GM19372 (cell line): ENCODE measurements around the gene REXO1.
A peak's percentile ranks its signal among the peaks of the same experiment; 100 is the strongest.

Experiments
- ATAC-seq: cut with Tn5 transposase; IDR thresholded peaks from one replicate; pipeline ENCODE4 v1.9.1; 2021; ENCODE audit warnings: mild to moderate bottlenecking, low read depth, moderate library complexity; ENCODE audit not compliant: unreplicated experiment

Gene REXO1

DNA sequence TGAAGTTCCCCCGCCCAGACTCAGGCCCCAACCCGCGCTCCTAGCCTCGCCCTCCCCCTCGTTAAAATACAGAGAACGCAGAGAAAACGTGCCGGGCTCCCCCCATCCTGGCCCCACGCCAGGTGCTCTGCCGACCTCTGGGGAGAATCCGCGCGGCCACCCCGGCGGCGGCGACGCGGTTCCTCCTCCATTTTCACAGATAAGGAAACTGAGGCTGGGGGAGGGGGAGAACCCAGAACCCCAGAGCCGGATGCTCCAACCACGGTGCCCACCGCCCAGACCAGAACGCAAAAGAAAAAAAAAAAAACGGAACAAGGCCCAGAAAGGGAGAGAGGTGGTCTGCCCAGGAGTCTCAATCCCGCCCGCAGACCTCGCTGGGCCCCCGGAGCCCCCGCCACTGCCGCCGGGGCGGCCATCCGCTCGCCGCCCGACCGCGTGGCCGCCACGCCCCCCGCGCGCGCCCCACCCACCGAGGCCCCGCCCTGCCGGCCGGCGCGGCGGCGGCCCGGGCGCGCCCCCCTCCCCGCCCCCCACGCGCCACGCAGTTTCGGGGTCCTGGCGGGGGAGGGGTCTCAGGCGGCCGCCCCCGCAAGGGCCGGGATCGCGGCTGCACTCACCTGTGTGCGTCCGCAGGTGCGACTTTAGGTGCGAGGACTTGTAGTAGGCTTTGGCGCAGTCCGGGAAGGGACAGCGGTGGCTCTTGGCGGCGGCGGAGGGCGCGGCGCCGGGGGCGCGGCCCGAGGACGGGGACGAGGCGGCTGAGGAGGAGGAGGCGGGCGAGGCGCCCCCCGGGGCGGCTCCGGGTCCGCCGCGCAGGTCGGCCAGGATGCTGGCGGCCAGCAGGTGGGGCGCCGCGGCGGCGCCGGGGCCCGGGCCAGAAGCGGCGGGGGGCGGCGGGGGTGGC lies 14.4 kb upstream of the REXO1 start:
- ATAC-seq: no peak

DNA sequence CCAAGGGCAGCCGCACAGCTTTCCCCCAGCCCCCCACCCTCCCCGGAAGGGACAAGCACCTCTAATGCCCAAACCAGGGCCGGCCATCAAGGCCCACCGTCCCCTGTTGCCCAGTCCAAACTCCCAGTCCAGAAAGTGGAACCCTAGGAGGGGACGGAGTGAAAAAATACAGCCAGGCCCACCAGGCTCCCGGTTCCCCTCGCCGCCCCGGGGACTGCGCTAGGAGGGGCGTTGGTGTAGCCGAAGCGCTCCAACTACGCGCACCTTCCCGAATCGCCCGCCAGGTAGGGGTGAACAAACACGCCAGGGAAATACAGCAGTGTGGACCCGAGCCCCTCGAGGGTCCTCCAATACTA lies 13.8 kb upstream of the REXO1 start:
- ATAC-seq: no peak

DNA sequence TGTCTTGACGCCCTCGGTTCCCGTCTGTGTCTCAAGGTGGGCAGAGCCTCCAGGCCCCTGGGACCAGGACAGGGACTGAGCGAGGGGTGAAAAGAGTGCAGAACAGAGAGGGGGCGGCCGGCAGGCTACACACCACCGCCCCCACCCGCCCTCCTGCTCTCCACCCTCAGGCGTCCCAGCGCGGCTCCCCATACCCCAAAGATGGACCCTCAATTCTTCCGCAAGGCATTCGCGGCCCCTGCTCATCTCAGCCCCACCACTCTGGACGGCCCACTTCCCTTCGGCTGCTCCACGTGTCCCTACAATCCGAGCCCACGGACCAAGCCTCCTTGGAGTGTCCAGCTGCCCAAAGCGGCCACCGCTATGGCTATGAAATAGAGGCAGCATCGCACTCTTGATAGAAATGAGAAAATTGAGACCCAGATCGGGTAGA lies 13.3 kb upstream of the REXO1 start:
- no peak for ATAC-seq

DNA sequence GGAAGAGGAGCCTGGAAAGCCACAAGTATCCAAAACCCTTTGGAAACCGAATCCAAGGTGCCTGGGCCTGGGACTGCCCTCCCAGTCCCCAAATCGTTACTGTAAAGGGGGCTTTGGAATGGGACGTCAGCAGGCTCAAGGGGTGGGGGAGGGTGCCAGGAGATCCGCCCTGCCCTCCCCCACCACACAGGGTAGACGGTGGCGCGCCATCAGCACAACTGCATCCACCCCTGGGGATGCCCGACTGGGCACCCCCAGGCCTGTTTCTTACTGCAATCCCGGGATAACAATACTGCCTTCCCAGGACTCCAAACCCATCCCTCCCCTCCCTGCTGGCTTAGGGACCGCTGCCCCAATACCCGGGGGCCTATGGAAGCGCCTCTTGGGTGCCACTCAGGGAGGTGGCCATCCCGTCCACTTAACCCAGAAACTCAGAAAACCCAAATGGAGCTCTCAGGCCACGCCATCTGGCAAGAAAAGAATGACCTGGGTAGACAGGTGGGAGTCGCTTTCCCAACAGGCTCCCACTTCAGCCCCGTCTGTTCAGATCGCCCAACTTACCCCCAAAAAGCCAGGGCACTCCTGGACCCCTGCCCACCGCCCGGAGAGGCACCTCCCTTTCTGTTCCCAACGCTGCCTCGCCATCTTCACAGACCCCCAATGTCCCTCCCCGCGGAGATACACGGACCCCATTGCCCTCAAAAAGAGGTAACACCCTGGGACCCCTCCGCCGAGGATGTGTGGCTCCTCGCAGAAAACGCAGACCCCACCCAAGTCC lies 12.7 kb upstream of the REXO1 start:
- ATAC-seq: no peak

DNA sequence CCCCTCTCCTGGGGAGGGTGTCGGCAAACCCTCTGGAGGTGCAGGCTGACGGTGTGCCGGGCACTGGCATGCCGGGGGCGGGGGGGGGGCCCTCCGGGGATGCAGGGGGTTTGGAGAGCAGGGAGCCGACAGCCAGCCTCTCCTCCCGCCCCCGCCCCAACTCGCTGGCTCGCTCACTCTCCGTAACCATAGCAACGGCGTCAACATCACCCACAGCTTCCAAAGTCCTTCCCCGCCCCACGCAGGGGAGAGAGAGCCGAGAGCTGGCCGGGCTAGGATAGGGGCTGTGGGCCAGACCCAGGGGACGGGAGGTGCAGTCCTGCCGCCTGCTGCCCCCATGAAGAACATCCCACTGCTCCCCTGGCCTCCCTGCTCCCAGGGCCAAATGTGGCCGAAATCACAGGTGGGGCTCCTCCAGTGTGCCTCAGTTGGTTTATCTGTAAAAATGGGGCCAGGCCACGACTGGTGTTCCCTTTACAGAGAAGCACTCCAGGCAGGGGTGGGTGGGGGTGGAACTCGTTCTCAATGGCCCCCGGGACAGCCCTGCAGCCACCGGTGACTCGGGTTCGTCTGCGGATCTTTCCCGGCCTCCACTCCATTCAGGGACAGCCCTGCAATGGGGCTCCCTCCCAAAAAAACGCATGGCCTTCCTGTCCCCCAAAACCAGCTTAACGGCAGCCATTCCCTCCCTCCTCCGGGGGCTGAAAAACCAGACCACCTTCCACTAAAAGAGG lies 11.9 kb upstream of the REXO1 start:
- no peak for ATAC-seq

DNA sequence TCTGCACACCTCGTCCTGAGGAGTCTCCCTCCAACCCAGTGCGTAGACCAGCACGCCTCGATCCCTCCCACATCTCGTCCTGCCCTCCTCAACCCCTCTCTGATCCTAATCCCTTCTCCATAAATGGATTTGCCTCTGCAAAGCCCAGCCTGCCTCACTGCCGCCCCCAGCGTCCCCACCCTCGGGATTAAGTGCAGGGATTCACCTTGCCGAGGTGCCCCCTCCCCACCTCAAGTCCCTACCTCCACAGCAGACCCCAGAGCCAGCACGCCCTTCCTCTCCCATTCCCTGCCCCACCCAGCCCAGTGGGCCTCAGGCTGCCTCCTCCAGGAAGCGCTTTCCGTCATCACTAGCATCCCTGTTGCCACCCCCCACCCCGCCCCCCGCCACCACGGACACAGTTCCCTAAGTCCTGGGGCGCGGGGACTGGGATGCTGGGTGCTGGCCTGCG lies 11.1 kb upstream of the REXO1 start:
- ATAC-seq: no peak

DNA sequence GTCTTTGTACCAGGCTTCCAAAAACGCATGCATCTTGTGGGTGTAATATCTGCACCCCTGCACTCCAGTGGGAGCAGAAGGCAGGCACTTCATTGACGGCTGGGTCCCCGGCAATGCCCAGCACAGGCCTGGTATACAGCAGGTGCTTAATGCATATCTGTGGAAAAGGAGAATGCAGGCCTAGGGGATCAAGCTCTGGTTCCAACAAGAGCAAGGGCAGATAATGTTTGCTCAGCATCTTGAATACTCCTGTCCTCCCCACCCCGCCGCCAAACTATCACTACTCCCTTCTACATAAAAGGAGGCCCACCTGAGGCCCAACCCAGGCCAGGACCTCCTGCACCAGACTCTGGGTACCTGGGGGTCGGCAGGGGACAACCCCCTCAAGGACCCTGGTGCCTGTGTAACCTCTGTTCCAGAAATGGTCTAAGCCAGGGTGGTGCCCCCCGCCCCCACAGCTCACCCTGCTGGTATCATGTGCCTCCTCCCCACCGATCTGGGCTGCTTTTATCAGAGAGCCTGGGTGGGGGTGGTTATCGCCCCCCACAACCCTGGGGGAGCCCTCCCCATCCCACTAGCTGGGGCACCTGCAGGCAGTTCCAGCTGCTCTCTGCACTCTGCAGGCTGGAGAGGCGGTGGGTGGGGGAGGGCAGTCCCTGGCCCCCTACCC lies 10.3 kb upstream of the REXO1 start:
- ATAC-seq: no peak

DNA sequence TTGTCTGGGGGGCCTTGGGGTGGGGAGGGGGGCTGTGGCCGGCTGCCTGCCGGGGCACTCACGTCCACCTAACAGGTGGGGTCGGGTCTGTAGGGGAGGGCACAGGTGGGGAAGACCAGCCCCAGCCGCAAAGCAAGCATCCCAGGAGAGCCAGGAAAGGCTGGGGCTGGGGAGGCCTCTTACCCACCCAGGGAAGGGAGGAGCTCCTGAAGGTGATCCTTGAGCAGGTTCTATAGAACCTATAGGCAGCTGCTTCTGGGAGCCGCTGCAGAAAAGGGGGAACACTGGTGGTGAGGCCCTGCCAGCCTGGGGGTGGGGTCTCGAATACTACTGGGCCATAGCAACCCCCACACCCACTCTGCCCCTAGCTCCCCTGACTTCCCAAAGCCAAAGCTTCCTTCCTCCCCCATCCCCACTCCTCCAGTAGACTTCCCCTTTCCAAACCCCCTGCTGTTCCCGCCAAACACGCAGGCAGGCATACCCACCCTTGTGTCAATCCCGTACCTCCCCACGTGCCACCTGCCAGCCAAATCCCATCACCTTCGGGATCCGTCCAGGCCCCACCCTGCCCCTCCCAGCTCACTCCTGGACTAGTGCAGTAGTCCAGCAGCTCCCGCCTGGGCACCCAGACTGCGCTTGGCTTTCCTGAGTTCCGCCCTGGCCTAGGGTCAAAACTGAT lies 9.5 kb upstream of the REXO1 start:
- no peak for ATAC-seq

DNA sequence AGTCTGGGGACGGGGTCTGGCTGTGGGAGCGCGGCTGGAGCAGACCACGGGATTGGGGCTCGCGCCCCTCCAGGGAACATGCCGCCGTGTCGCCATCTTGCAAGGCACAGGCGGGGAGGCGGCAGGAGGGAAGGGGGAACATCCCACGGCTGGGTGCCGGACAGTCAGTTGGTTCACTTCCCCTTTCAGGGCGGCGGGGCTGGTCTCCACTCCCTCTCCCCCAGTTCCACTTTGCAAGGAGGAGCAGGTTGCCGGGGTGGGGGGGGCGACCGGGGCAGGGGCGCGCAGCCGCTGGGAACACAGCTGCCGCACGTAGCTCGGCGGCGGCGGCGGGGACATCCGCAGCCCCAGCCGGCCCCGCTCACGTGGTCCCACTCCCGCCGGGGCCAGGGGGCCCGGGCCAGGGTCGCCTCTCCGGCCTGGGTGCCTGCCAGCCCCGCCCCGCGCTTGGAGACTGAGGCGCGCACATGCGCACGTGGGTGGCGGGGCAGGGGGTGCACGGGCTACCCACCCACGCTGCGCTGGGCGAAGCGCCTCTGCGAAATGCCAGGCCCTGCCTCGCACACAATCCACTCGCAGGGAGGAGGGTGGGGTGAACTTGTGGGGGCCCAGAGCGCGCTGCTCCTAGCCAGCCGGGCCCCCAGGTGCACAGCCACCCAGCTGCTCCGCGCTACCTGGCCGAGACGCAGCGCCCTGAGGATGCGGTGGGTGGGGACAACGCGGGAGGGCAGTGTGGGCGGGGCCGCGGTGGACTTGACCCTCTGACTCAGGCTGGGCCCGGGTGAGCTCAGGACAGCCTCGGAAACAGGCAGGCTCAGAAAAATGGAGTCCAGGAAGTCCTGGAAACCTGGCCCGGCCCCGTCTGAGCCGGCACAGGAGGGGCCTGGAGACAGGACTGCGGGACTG lies 8.7 kb upstream of the REXO1 start:
- ATAC-seq: no peak

DNA sequence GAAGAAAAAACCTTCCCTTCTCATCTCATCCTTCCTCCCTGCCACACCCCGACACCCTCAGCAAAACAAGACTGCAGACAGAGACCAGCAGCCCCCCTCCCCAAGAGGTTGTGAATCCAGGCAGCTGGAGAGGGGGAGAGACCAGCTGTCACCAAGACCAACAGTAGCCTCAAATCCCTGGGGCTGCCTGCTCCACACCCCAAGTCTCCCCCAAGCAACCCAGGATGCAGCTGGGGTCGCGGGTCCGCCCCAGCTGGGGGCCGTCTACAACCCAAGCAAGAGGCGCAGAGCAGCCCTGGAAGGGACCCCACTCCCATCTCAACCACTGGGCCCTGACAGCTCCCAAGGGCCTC lies 8.0 kb upstream of the REXO1 start:
- ATAC-seq: no peak

DNA sequence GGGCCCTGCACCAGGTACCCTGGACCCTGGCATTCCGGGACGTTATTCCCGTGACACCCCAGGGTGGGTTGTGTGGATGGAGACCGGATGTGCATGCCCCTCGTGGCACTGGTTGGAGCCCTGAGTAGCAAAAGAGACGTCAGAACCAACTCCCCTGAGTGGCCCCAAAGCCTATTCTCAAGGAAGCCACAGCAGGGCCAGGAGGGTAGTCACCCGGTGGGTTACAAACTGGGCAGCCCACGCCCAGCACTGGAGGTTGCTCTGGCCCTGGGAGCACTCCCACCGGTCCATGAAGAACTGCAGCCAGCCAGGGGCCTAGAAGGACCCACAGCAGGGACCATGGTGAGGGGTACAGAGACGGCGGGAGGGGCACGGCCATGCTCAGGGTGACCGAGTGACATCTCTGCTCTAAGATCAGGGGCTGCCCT lies 7.6 kb upstream of the REXO1 start:
- peak; percentile 3 for ATAC-seq

DNA sequence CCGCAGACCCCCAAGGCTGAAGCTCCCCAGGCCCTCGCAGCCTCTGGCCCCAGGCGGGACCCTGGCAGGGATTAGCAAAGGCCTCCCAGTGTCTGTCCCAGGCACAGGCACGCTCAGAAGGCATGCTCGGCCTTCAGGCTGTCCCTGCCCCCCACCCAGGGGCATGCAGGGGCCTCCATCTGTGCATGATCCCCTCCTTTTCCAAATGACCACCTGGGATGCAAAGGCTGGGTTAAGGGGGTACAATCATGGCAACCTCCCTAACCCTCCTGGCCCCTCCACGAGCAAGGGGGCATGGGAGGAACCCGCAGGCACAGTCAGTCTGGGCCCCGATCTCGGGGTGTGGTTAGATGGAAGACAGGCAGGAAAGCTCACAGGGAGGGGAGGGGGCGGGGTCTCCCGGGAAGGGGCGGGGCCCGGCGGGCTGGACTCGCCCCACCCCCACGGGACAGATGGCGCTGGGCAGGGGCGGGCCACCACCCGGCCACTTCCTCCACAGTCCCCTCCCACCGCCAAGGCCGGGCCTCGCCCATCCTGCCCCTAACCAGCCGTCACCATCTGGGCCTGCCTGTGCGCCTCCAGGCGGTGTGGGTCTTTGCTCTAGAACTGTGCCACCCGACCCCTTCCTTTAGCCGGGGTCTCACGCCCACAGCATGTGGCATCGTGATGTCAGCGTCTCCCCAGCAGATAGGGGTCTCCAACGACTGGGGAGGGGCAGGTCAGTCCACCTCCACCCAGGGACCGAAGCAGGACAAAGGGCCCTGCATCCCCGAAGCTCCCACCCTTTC lies 7.0 kb upstream of the REXO1 start:
- peak; percentile 57 for ATAC-seq

DNA sequence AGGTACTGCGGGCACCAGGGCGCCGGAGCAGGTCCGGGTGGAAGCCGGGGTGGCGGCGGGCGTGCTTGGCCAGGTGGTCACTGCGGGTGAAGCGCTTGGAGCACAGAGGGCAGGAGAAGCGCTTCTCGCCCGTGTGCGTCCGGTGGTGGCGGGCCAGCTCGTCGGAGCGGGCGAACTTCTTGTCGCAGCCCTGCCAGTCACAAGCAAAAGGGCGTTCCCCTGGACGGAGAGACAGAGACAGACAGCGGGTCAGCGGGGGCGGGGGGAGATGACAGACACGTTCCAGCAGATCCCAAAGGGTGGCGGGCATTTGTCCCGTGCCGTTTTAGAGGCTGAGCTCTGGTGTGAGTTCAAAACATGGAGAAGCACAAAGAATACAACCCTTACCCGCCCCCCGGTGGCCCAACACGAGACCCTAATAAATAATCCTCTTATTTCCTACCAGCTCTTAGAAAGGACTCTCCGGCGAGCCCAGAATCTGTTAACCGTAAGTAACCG lies 6.3 kb upstream of the REXO1 start:
- ATAC-seq: no peak

DNA sequence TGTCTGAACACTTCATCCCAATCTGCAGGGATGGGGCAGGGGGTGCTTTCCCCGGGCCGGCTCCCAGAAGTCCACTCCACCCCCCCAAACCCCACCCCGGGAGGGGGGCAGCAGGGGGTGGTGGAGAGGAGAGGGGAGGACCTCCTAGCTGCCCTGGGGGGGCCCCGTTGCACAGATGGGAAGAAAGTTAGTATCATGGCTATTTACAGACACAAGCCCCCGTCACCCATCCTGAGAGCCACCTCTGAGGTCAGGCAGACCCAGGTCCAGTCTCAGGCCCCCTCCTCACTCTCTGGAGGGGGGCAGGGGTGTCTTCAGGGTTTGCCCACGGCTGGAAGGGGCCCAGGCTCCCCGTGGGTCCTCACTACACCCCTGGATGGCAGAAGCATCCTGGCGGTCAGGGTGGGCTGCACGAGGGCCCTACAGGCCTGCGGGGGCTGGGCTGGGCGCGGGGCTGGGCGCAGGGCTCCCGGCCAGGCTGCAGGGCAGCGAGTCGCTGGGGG lies 5.8 kb upstream of the REXO1 start:
- ATAC-seq: no peak

DNA sequence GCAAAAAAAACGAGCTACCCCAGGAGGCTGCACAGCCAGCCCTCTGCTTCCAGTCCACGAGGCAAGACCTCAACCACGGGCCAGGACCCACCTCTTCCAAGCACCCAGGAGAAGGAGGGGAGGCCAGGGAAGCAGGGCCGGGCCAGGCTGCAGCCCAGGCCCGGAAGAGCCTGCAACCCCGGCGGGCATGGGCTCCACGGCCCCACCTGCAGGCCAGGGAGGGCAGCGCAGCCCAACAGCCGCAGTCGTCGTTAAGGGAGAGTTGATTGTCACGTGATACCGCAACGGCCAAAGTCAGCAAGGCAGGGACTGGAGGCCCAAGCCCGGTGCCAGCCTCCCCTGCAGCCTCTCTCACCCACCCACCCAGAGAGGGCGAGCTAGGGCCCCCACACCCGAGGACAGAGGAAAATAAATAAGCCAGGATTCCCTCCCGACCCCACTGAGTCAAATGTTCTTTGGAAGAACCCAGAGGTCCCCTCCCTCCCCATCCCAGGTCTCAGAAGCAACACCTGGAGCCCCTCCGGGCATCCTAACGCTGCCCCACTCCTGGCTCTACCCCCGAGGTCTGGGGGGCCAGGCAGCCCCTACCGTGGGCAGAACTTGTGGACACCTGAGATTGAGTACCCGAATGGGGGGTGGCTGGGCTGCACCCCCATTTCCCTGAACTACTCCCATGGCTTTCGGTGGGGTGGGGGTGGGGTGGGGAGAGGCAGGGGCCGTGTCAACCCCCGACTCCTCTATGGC lies 5.2 kb upstream of the REXO1 start:
- ATAC-seq: no peak

DNA sequence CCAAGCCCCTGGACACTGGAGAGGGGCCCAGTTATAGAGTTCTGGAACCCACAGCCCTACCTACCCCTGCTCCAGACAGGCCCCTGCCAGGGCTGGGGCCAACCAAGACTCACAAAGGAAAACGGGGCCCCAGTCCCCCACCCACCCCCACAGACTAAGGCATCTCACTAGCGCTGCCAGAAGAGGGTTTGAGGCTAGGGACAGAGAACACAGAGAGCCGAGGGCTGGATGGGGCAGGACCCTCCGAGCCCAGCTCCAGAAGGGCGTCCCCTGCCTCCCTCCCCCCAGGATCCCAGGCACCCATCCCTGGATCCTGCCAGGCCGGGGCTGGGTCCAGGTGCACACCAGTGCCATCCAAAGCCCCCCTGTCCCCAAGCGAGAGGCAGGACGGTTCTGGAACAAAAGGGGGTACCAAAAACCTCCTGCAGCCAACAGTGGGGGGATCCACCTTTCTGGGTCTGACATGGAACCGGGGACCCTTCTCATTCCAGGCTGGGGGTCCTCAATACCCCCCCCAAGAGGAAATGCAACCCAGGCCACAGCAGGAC lies 4.4 kb upstream of the REXO1 start:
- no peak for ATAC-seq
